H1 (cell line): ENCODE data around the gene CDH11. TPM values are rescaled to one million over a fixed set of nuclear protein-coding genes. Genes with fewer than 3 reads are reported as not detected.

Source experiments
- CEBPB ChIP-seq: IDR thresholded peaks from 2 replicates; pipeline ENCODE4 v1.6.1; 2012; ENCODE audit warnings: low read depth, low read length
- CTCF ChIP-seq, 3 experiments: IDR thresholded peaks; 1 replicate in 2 of 3; 2 replicates in 1 of 3; pipeline versions ENCODE4 v1.5.1 to v1.6.1; 2011; ENCODE audit warnings: low read length in 3 of 3, mild to moderate bottlenecking in 3 of 3, inconsistent platforms in 2 of 3, low read depth in 1 of 3, moderate library complexity in 1 of 3; ENCODE audit not compliant: insufficient read depth in 1 of 3; ENCODE audit errors: control extremely low read depth in 1 of 3
- KDM1A ChIP-seq: fragments of 200-600, 300-600 bp; sonication (generic); IDR thresholded peaks from 2 replicates; pipeline ENCODE4 v1.7.1; 2016; ENCODE audit warnings: mild to moderate bottlenecking, low read length, borderline replicate concordance
- PHF8 ChIP-seq: fragments of 200-600 bp; sonication (generic); conservative IDR thresholded peaks from 2 replicates; pipeline ENCODE4 v1.7.1; 2012; ENCODE audit warnings: low read depth, mild to moderate bottlenecking, inconsistent platforms, low read length, moderate library complexity
- SUZ12 ChIP-seq: fragments of 200-600 bp; sonication (generic); IDR thresholded peaks from 2 replicates; pipeline ENCODE4 v1.6.1; 2012; ENCODE audit warnings: mild to moderate bottlenecking, inconsistent platforms, low read length, moderate library complexity, mixed read lengths
- polyA plus RNA-seq, 7 experiments: library from polyadenylated mRNA; depleted of rRNA in 3 of 7; stranded (reverse) in 5 of 7; unstranded in 2 of 7; fragments of >200 nt in 5 of 7; fragments of 200-250 nt in 2 of 7; gene quantifications; 1 replicate in 5 of 7; 2 replicates in 1 of 7; 4 replicates in 1 of 7; pipeline versions ENCODE4 v1.2.1 to v1.2.3, GENCODE V29; 2011 to 2013; ENCODE audit warnings: missing spikeins in 2 of 7, mixed read lengths in 2 of 7
- total RNA-seq: library from RNA; stranded (reverse); fragmentation: NEBNext Ultra II Directional; extraction: Animal tissue kit (Norgen Biotek cat#: 25700); gene quantifications from 2 replicates; pipeline ENCODE4 v1.2.1, GENCODE V29; 2021

CDH11 gene
- total and polyA plus RNA-seq, 2 of the 8 experiments (the other 6 are each of a cell fraction or from before 2014, with no cell fraction given) = 3.3 to 8.4 TPM

DNA sequence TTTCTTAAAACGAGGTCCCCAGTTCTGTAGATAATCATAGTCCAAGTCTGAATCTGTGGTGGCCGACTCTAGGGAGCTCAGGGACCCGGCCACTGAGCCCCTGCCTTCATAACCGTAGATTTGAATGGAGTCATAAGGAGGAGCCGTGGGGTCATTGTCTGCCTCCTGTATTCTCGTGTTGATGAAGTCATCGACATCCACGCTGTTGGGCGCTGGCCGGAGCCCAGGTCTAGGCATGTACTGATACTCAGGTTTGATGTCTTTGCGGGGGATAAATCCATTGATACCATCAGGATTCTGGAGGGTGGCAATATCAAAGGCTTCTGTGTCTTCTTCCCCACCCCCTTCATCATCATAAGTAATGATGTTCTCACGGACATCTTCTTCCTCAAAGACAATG, 174.2 kb downstream of the CDH11 start (continued):
- TF ChIP-seq CTCF (IDR thresholded peaks at IDR 0.05; ENCODE audit: control extremely low read depth in 1 of 3, insufficient read depth in 1 of 3, low read depth in 1 of 3, low read length in 3 of 3) = no peak
- TF ChIP-seq SUZ12 = no peak
- no peak for TF ChIP-seq PHF8
- no peak for TF ChIP-seq CEBPB
- TF ChIP-seq KDM1A = no peak
